IPS DF 6.9 (cell line): ENCODE results near the gene DNAAF3.

Source experiments
- DNase-seq: peaks from one replicate; pipeline ENCODE4 v3.0.0-alpha.2; 2013; ENCODE audit warnings: low read depth, low spot score
- H3K27ac ChIP-seq: one replicate; pipeline ENCODE4 v1.5.1; 2013; ENCODE audit warnings: low read length, control low read depth
- H3K27me3 ChIP-seq: 2 replicates; pipeline ENCODE4 v1.6.1; 2013; ENCODE audit warnings: mild to moderate bottlenecking, low read length; ENCODE audit not compliant: control insufficient read depth, insufficient read depth
- H3K36me3 ChIP-seq: 2 replicates; pipeline ENCODE4 v1.6.1; 2013; ENCODE audit warnings: low read length; ENCODE audit not compliant: control insufficient read depth, insufficient read depth
- H3K4me1 ChIP-seq: 2 replicates; pipeline ENCODE4 v1.6.1; 2013; ENCODE audit warnings: low read length; ENCODE audit not compliant: control insufficient read depth, insufficient read depth
- H3K4me3 ChIP-seq: 2 replicates; pipeline ENCODE4 v1.5.1; 2013; ENCODE audit warnings: mild to moderate bottlenecking, low read length
- H3K9me3 ChIP-seq: 2 replicates; pipeline ENCODE4 v1.6.1; 2013; ENCODE audit warnings: low read length, inconsistent platforms; ENCODE audit not compliant: control insufficient read depth, insufficient read depth
- WGBS: extraction: QIAGEN DNeasy Blood & Tissue Kit; methylation state at CpG from one replicate; pipeline ENCODE4 v1.1.7; 2013; ENCODE audit warnings: mixed read lengths, missing lambda C conversion rate; ENCODE audit not compliant: insufficient read length, insufficient coverage; 5-methylcytosine and 5-hydroxymethylcytosine counted together

The DNAAF3 gene

DNA sequence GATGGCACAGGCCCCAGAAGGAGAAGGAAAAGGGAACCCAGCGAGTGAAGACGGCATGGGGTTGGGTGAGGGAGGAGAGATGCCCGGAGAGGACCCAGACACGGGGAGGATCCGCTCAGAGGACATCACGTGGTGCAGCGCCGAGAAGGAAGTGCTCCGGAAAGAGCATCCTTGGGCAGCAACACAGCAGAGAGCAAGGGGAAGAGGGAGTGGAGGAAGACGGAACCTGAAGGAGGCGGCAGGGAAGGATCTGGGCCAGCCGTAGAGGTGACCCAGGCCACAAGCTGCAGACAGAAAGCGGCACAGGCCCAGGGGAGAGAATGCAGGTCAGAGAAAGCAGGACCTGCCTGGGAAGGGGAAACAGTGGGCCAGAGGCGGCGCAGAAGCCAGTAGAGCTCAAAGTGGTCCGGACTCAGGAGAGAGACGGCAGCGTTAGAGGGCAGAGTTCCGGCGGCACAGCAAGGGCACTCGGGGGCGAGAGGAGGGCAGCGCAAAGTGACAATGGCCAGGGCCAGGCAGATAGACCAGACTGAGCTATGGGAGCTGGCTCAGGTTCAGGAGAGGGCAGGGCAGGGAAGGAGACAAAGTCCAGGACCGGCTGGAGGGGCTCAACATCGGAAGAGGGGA is 50.1 kb downstream of the DNAAF3 start:
- Histone ChIP-seq H3K36me3 (peaks cover 4% of the 10 kb centered on the region; the same call in 1 of the 2 replicates), H3K9me3 (no peaks in the 10 kb centered on the region), H3K27me3 (no peaks in the 10 kb centered on the region), H3K4me1 (peaks cover 2% of the 10 kb centered on the region; the same call in 1 of the 2 replicates), H3K4me3 (peak overlapping the region; percentile 86), H3K27ac (no peak overlapping the region)
- DNase-seq: no peak
- no CpG with 5 or more reads among the region's 25 CpGs for WGBS

DNA sequence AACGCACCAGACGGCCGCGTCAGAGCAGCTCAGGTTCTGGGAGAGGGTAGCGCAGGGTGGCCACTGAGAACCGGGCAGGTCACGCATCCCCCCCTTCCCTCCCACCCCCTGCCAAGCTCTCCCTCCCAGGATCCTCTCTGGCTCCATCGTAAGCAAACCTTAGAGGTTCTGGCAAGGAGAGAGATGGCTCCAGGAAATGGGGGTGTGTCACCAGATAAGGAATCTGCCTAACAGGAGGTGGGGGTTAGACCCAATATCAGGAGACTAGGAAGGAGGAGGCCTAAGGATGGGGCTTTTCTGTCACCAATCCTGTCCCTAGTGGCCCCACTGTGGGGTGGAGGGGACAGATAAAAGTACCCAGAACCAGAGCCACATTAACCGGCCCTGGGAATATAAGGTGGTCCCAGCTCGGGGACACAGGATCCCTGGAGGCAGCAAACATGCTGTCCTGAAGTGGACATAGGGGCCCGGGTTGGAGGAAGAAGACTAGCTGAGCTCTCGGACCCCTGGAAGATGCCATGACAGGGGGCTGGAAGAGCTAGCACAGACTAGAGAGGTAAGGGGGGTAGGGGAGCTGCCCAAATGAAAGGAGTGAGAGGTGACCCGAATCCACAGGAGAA is 50.9 kb downstream of the DNAAF3 start:
- Histone ChIP-seq H3K27ac (no peak overlapping the region), H3K9me3 (no peaks in the 10 kb centered on the region)
- WGBS: no CpG with 5 or more reads among the region's 13 CpGs

DNA sequence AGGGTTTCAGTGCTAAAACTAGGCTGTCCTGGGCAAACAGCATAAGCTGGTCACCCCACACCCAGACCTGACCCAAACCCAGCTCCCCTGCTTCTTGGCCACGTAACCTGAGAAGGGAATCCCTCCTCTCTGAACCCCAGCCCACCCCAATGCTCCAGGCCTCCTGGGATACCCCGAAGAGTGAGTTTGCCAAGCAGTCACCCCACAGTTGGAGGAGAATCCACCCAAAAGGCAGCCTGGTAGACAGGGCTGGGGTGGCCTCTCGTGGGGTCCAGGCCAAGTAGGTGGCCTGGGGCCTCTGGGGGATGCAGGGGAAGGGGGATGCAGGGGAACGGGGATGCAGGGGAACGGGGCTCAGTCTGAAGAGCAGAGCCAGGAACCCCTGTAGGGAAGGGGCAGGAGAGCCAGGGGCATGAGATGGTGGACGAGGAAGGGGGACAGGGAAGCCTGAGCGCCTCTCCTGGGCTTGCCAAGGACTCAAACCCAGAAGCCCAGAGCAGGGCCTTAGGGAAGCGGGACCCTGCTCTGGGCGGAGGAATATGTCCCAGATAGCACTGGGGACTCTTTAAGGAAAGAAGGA is 51.8 kb downstream of the DNAAF3 start:
- Histone ChIP-seq H3K27me3 (no peaks in the 10 kb centered on the region), H3K36me3 (peaks cover 4% of the 10 kb centered on the region; the same call in 1 of the 2 replicates), H3K9me3 (no peaks in the 10 kb centered on the region), H3K4me3 (no peak overlapping the region), H3K4me1 (peaks cover 2% of the 10 kb centered on the region; the same call in 1 of the 2 replicates), H3K27ac (no peak overlapping the region)
- no peak for DNase-seq
- WGBS: no CpG with 5 or more reads among the region's 9 CpGs

More for the DNA sequence above, 50.9 kb downstream of the DNAAF3 start:
- peaks cover 4% of the 10 kb centered on the region; the same call in 1 of the 2 replicates for H3K36me3 ChIP-seq
- DNase-seq: no peak
- H3K4me3 ChIP-seq: no peak overlapping the region
- H3K27me3 ChIP-seq: no peaks in the 10 kb centered on the region
- peaks cover 2% of the 10 kb centered on the region; the same call in 1 of the 2 replicates for H3K4me1 ChIP-seq

DNA sequence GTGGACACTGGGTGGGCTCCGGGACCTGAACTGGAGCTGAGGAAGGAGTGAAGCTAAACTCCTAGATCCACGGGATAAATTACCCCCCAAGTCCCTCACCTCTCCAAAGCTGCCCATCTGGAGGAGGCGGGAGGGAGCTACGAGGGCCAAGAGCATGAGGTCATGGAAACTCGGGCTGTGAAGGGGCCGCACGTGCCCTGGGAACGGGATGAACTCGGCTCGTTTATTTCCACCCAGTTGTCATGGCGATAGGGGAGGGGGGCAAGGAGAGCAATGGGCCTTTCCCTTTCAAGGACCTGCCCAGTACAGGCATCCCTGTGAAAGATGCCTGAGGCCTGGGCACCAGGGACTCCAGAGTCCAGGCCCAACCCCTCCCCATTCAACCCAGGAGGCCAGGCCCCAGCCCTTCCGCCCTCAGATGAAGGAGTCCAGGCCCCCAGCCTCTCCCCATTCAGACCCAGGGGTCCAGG is 52.8 kb downstream of the DNAAF3 start:
- Histone ChIP-seq H3K4me1 (peaks cover 2% of the 10 kb centered on the region; the same call in 1 of the 2 replicates), H3K27ac (no peak overlapping the region), H3K4me3 (no peak overlapping the region), H3K27me3 (no peaks in the 10 kb centered on the region), H3K36me3 (peaks cover 4% of the 10 kb centered on the region; the same call in 1 of the 2 replicates), H3K9me3 (no peaks in the 10 kb centered on the region)
- WGBS: no CpG with 5 or more reads among the region's 12 CpGs
- no peak for DNase-seq

DNA sequence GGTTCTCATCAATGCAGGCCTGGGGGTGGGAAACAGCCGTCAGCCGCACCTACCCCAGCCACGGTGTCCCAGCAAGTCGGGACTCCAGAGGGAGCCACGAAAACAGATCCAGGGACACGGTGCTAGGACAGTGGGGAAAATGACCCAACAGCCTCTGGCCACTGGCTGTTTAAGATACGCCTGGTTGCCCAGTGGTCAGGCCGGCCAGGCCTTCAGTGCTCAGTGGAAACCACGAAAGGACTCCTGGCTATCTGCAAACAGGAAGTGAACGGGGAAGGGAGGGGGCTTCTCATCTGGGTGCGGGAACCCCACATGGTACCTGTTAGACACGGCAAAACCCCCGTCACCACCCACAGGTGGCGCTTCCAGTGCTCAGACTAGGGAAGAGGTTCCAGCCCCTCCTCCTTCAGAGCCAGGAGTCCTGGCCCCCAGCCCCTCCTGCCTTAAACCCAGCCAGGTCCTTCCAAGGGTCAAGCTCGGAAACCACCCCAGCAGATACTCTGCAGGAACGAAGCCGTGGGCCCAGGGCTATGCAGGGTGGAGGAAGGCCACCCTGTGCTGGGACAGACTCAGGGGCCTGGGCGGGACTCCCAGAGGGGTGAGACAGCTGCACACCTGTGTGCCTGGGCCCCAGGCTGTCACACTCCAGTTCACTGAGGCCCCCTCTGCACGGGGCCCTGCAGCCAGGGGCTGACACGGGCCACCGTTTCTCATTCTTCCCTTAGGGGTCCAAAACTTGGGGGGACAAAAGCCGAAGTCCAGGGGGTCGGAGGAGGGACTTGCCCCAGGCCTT is 53.4 kb downstream of the DNAAF3 start:
- Histone ChIP-seq H3K9me3 (no peaks in the 10 kb centered on the region), H3K4me1 (peaks cover 2% of the 10 kb centered on the region; the same call in 1 of the 2 replicates), H3K27me3 (no peaks in the 10 kb centered on the region), H3K4me3 (no peak overlapping the region), H3K27ac (no peak overlapping the region), H3K36me3 (peaks cover 4% of the 10 kb centered on the region; the same call in 1 of the 2 replicates)
- no CpG with 5 or more reads among the region's 23 CpGs for WGBS
- DNase-seq: no peak

DNA sequence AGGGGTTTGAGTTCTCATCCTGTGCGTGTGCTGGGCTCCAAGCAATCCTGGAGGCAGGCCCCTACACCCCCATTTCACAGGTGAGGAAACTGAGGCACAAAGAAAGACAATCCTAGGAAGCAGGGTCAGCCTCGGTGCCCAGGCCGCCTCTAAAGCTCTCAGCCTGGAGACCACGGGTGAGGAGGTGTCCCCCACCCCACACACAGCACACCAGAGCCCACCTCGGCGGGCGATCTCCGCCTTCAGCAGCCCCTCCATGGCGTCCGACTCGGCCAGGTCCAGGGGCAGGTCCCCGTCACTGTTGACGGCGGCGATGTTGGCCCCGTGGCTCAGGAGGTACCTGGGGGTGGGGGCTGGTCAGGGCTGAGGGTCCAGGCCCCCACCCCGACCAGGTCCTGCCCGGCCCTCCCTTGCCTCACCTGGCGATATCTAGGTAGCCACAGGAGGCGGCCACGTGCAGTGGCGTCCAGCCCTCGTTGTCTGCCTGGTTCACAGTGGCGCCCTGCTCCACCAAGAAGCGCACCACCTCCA is 54.1 kb downstream of the DNAAF3 start:
- Histone ChIP-seq H3K36me3 (peaks cover 4% of the 10 kb centered on the region; the same call in 1 of the 2 replicates), H3K27me3 (no peaks in the 10 kb centered on the region), H3K9me3 (no peaks in the 10 kb centered on the region), H3K4me3 (no peak overlapping the region), H3K27ac (no peak overlapping the region), H3K4me1 (peaks cover 2% of the 10 kb centered on the region; the same call in 1 of the 2 replicates)
- WGBS: no CpG with 5 or more reads among the region's 25 CpGs
- DNase-seq: no peak

DNA sequence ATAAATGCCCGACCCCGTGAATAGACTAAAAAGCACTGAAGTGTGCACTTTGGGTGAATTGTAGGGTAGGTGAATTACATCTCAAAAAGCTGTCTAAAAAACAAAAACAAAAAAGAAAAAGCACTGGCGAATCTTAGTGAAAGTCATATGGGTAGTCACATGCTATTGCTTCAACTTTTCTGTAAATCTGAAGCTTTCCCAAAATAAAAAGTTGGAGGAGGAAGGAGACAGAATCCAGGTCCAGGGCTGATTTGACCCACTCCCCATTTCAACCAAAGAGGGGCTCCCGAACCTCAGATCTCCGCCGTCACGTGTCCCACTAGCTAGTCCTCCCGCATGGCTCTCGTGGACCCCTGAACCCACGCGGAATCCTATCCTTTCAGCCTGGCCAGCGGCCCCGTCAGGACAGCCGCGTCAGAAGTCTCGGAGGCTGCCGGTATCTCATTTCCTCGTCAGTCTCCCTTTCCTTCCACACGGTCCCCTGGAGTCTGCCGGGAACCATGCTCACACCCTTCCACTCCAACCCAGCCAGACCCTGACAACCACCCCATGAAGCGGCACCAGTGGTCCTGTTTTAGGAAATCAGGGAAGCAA is 55.1 kb downstream of the DNAAF3 start:
- Histone ChIP-seq H3K27ac (no peak overlapping the region), H3K27me3 (no peaks in the 10 kb centered on the region), H3K9me3 (no peaks in the 10 kb centered on the region), H3K4me1 (peaks cover 2% of the 10 kb centered on the region; the same call in 1 of the 2 replicates), H3K36me3 (peaks cover 7% of the 10 kb centered on the region; the same call in 1 of the 2 replicates), H3K4me3 (no peak overlapping the region)
- WGBS: no CpG with 5 or more reads among the region's 21 CpGs
- no peak for DNase-seq

DNA sequence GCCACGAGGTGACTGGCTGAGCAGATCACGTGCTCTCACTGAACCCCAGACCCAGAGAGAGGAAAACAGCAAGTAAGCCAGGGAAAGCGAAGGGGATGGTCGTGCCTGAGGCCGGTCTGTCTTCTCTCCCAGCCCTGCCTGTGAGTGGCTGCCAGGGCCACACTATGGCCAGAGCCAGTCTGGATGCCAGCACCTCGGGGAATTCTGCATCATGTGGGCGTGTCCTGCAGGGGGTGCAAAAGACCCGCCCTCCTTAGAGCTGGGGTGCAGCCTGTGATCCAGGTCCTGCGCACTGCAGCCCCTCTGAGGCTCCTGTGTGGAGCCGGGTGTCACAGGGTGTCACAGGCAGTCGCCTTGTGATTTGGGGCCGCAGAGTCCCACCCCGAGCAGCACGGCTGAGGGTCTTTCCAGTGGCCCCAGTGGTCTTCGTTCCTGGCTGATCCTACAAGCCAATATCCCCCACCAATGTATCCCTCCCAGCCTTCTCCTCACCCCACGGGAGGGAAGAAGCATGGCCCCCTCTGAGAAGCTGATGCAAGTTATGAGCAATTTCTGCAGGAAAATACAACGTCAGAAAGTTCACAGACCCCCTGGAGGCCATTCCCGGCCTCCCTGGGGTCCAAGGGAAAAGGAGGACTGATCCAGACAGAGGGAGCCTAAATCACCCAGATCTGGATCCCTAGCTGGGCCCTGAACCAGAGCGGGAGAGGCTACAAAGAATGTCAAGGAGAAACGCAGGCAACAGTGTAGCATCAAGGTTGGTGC is 56.7 kb downstream of the DNAAF3 start:
- no CpG with 5 or more reads among the region's 20 CpGs for WGBS
- H3K36me3 ChIP-seq: peaks cover 7% of the 10 kb centered on the region; the same call in 1 of the 2 replicates
- H3K9me3 ChIP-seq: no peaks in the 10 kb centered on the region
- no peaks in the 10 kb centered on the region for H3K27me3 ChIP-seq
- H3K4me1 ChIP-seq: no peaks in the 10 kb centered on the region; the same call in 1 of the 2 replicates
- no peak overlapping the region for H3K27ac ChIP-seq
- no peak for DNase-seq
- no peak overlapping the region for H3K4me3 ChIP-seq
